Peyer's patch (tissue), 4 donors: ENCODE data around the gene THOC6.

Experiments
- CTCF ChIP-seq, 6 experiments: fragments of 450-650 bp in 4 of 6; fragments of 200-600 bp in 2 of 6; sonication (generic) in 1 of 6; IDR thresholded peaks; one replicate each; pipeline ENCODE4 v1.5.1; 2017 to 2019; ENCODE audit warnings: antibody characterized with exemption in 6 of 6, mild to moderate bottlenecking in 3 of 6, moderate library complexity in 1 of 6
- POLR2A ChIP-seq, 2 donors: fragments of 450-650 bp; IDR thresholded peaks; one replicate each; pipeline ENCODE4 v1.5.1; 2017; ENCODE audit warnings: antibody characterized with exemption in 2 of 2, mild to moderate bottlenecking in 2 of 2, moderate library complexity in 2 of 2

- TF ChIP-seq CTCF (IDR thresholded peaks at IDR 0.05): no peak
- peak; percentile 25 to 69 for TF ChIP-seq POLR2A (IDR thresholded peaks at IDR 0.05)
Measured at GRCh38 chr16:3036726-3037315, 13.0 kb downstream of the THOC6 start, which contains the start of gene BICDL2.
